T-cell (primary cell): ENCODE data around the gene CLEC4F. TPM values are rescaled to one million over a fixed set of nuclear protein-coding genes. Genes with fewer than 3 reads are reported as not detected.
"Not testable (repeated sequence)": the region's sequence is repeated elsewhere in the genome, so short reads cannot be mapped to it uniquely, and the experiment has no call there.

Experiments
- ATAC-seq, 4 experiments: fragments of 200-7000 bp in 3 of 4; fragments of 150-1000 bp in 1 of 4; cut with Tn5 transposase; replicated peaks in 1 of 4; 1 replicate in 3 of 4; 2 replicates in 1 of 4; pipeline ENCODE4 v1.10.0; 2021; ENCODE audit warnings: moderate library complexity in 3 of 4, mild to moderate bottlenecking in 2 of 4, moderate number of reproducible peaks in 1 of 4
- CTCF ChIA-PET, 2 donors: fragments of 300-600 bp; sonication (Branson Sonifier 250); formaldehyde crosslinking; loops; one replicate each; lab custom pipeline; 2022; ENCODE audit warnings: antibody characterized with exemption in 2 of 2; lab: Charles Lee
- POLR2A ChIA-PET, 2 donors: fragments of 300-600 bp; sonication (Branson Sonifier 250); formaldehyde crosslinking; loops; one replicate each; lab custom pipeline; 2022; ENCODE audit warnings: antibody characterized with exemption in 2 of 2; lab: Charles Lee
- DNase-seq, 35 experiments: peaks; one replicate each; pipeline versions ENCODE4 v3.0.0 to v3.0.0-alpha.2; 2013 to 2023
- H3K27ac ChIP-seq: one replicate; pipeline ENCODE4 v1.5.1; 2013; ENCODE audit warnings: low read length
- H3K27me3 ChIP-seq, 2 experiments: replicated peaks in 1 of 2; 1 replicate in 1 of 2; 2 replicates in 1 of 2; pipeline versions ENCODE4 v1.6.1 to v1.7.0; 2013; ENCODE audit warnings: low read length in 1 of 2, mixed read lengths in 1 of 2; ENCODE audit not compliant: control insufficient read depth in 2 of 2, insufficient read depth in 2 of 2; ENCODE audit errors: extremely low read depth in 1 of 2
- H3K36me3 ChIP-seq, 2 donors: 1 replicate in 1 of 2; 2 replicates in 1 of 2; pipeline versions ENCODE4 v1.6.1 to v1.7.0; 2013; ENCODE audit warnings: low read length in 1 of 2; ENCODE audit not compliant: control insufficient read depth in 2 of 2, insufficient read depth in 1 of 2; ENCODE audit errors: extremely low read depth in 1 of 2
- H3K4me1 ChIP-seq, 2 experiments: 1 replicate in 1 of 2; 2 replicates in 1 of 2; pipeline versions ENCODE4 v1.6.1 to v1.7.0; 2013; ENCODE audit warnings: low read length in 2 of 2, mixed read lengths in 1 of 2; ENCODE audit not compliant: insufficient read depth in 2 of 2, control insufficient read depth in 1 of 2; ENCODE audit errors: extremely low read depth in 1 of 2
- H3K4me3 ChIP-seq, 2 donors: 1 replicate in 1 of 2; 2 replicates in 1 of 2; pipeline versions ENCODE4 v1.5.1 to v1.7.0; 2013; ENCODE audit warnings: mild to moderate bottlenecking in 2 of 2, low read length in 1 of 2, moderate library complexity in 1 of 2; ENCODE audit not compliant: control insufficient read depth in 1 of 2; ENCODE audit errors: extremely low read depth in 1 of 2
- H3K9me3 ChIP-seq: 2 replicates; pipeline ENCODE4 v1.7.0; 2013
- H3K27ac Mint-ChIP-seq, 2 donors: one replicate each; pipeline ENCODE4 v1.8.0; 2020 to 2021; ENCODE audit warnings: mild to moderate bottlenecking in 2 of 2, mixed read lengths in 2 of 2
- H3K27me3 Mint-ChIP-seq, 2 donors: one replicate each; pipeline ENCODE4 v1.8.0; 2021 to 2022; ENCODE audit warnings: mixed read lengths in 2 of 2
- H3K36me3 Mint-ChIP-seq: one replicate; pipeline ENCODE4 v1.8.0; 2021; ENCODE audit warnings: mixed read lengths
- H3K4me1 Mint-ChIP-seq, 3 donors: one replicate each; pipeline ENCODE4 v1.8.0; 2020 to 2022; ENCODE audit warnings: mixed read lengths in 3 of 3, mild to moderate bottlenecking in 1 of 3
- H3K4me3 Mint-ChIP-seq, 3 donors: one replicate each; pipeline ENCODE4 v1.8.0; 2020 to 2022; ENCODE audit warnings: mild to moderate bottlenecking in 3 of 3, mixed read lengths in 3 of 3, moderate library complexity in 3 of 3
- H3K9me3 Mint-ChIP-seq, 3 donors: one replicate each; pipeline ENCODE4 v1.8.0; 2020 to 2022; ENCODE audit warnings: mixed read lengths in 3 of 3
- WGBS: methylation state at CpG from one replicate; pipeline ENCODE4 v1.1.5; 2013; ENCODE audit warnings: missing lambda C conversion rate; ENCODE audit not compliant: insufficient coverage; 5-methylcytosine and 5-hydroxymethylcytosine counted together
- total RNA-seq, 35 experiments: library from RNA in 6 of 35; stranded (reverse) in 6 of 35; fragments of 120-200 nt in 1 of 35; gene quantifications; one replicate each; pipeline versions ENCODE4 v1.2.1 to v1.2.4 and lab custom pipeline; 2013 to 2026

CLEC4F gene
- total RNA-seq, 5 donors from 2014 or later (not counting 1 experiment from before 2014, with no cell fraction given) = not detected

GRCh38 chr2:70806013-70806412, 14.4 kb downstream of the CLEC4F start:
- no peak for ATAC-seq
- Histone ChIP-seq H3K27me3 (peaks cover 0 to 10% of the 10 kb centered on the region in 2 experiments), H3K9me3 (no peaks in the 10 kb centered on the region), H3K36me3 (no peaks in the 10 kb centered on the region), H3K4me1 (no peaks in the 10 kb centered on the region), H3K27ac (no peak overlapping the region), H3K4me3 (no peak overlapping the region)
- Mint-ChIP-seq H3K27ac (no peak overlapping the region), H3K4me1 (no peaks in the 10 kb centered on the region), H3K9me3 (no peaks in the 10 kb centered on the region), H3K4me3 (no peak overlapping the region), H3K27me3 (peaks cover 5 to 11% of the 10 kb centered on the region in 2 donors), H3K36me3 (no peaks in the 10 kb centered on the region)
- POLR2A ChIA-PET = interaction anchor here in 1 of 2 donors (0.7 kb wide), 1 partner anchor 9 kb away, joined by 3 read pairs; no protein-coding TSS in a partner anchor
- no CpG with 5 or more reads among the region's 5 CpGs for WGBS
- no peak for DNase-seq
- CTCF ChIA-PET = interaction anchor here in 1 of 2 donors (0.7 kb wide), 1 partner anchor 9 kb away, joined by 3 read pairs; no protein-coding TSS in a partner anchor

GRCh38 chr2:70801607-70802263, 18.7 kb downstream of the CLEC4F start:
- Mint-ChIP-seq H3K9me3 (peaks cover 0 to 8% (median 2%) of the 10 kb centered on the region in 3 donors), H3K4me3 (no peak overlapping the region), H3K27ac (no peak overlapping the region), H3K4me1 (no peaks in the 10 kb centered on the region), H3K36me3 (no peaks in the 10 kb centered on the region), H3K27me3 (peaks cover 17 to 20% of the 10 kb centered on the region in 2 donors)
- H3K4me3 ChIP-seq = no peak overlapping the region
- 94% methylated on average over 5 of the region's 10 CpGs for WGBS
- CTCF ChIA-PET = no interaction called here
- H3K4me1 ChIP-seq = no peaks in the 10 kb centered on the region
- ATAC-seq (no peak), DNase-seq (no peak)
- no peaks in the 10 kb centered on the region for H3K36me3 ChIP-seq
- POLR2A ChIA-PET = no interaction called here
- peaks cover 0 to 16% of the 10 kb centered on the region in 2 experiments for H3K27me3 ChIP-seq
- no peaks in the 10 kb centered on the region for H3K9me3 ChIP-seq
- no peak overlapping the region for H3K27ac ChIP-seq

GRCh38 chr2:70799706-70800105, 20.7 kb downstream of the CLEC4F start:
- ChIA-PET POLR2A (no interaction called here), CTCF (no interaction called here)
- Mint-ChIP-seq H3K36me3 (no peaks in the 10 kb centered on the region), H3K27me3 (peaks cover 15 to 21% of the 10 kb centered on the region in 2 donors), H3K9me3 (peaks cover 0 to 8% (median 2%) of the 10 kb centered on the region in 3 donors), H3K4me1 (no peaks in the 10 kb centered on the region), H3K27ac (no peak overlapping the region), H3K4me3 (no peak overlapping the region)
- Histone ChIP-seq H3K27me3 (peaks cover 6 to 17% of the 10 kb centered on the region in 2 experiments), H3K9me3 (no peaks in the 10 kb centered on the region), H3K36me3 (no peaks in the 10 kb centered on the region), H3K27ac (no peak overlapping the region), H3K4me3 (no peak overlapping the region), H3K4me1 (no peaks in the 10 kb centered on the region)
- 100% methylated on average over 1 of the region's 2 CpGs for WGBS
- DNase-seq (no peak), ATAC-seq (no peak)

- CTCF ChIA-PET = interaction anchor here in 1 of 2 donors (0.5 kb wide), 1 partner anchor 29 kb away, joined by 3 read pairs; no protein-coding TSS in a partner anchor
- H3K27ac ChIP-seq, H3K36me3 ChIP-seq, H3K4me1 ChIP-seq, ATAC-seq, H3K36me3 Mint-ChIP-seq, H3K4me3 Mint-ChIP-seq, H3K9me3 ChIP-seq, H3K9me3 Mint-ChIP-seq, DNase-seq, POLR2A ChIA-PET, H3K27ac Mint-ChIP-seq, H3K4me1 Mint-ChIP-seq, H3K4me3 ChIP-seq: not testable (repeated sequence)
- H3K27me3 ChIP-seq = peaks cover 9 to 16% of the 10 kb centered on the region in 2 experiments
- H3K27me3 Mint-ChIP-seq = peaks cover 22 to 33% of the 10 kb centered on the region in 2 donors
- no CpG with 5 or more reads among the region's 3 CpGs for WGBS
Measured at GRCh38 chr2:70797996-70798395, 22.4 kb downstream of the CLEC4F start.

- H3K36me3 Mint-ChIP-seq = no peaks in the 10 kb centered on the region
- no peaks in the 10 kb centered on the region for H3K4me1 Mint-ChIP-seq
- no peaks in the 10 kb centered on the region for H3K36me3 ChIP-seq
- H3K9me3 ChIP-seq = no peaks in the 10 kb centered on the region
- no peak overlapping the region for H3K4me3 Mint-ChIP-seq
- H3K27ac ChIP-seq = no peak overlapping the region
- ChIA-PET POLR2A (no interaction called here), CTCF (interaction anchor here (0.5 to 0.8 kb wide), 3 partner anchors 9 to 145 kb away, joined by 3 read pairs; no protein-coding TSS in a partner anchor)
- H3K4me3 ChIP-seq = no peak overlapping the region
- H3K27me3 ChIP-seq = peaks cover 11 to 14% of the 10 kb centered on the region in 2 experiments
- peaks cover 0 to 8% (median 2%) of the 10 kb centered on the region in 3 donors for H3K9me3 Mint-ChIP-seq
- no peaks in the 10 kb centered on the region for H3K4me1 ChIP-seq
- no peak overlapping the region for H3K27ac Mint-ChIP-seq
- ATAC-seq (no peak), DNase-seq (no peak)
- WGBS = 0% methylated on average over 1 of the region's 2 CpGs
- H3K27me3 Mint-ChIP-seq = peaks cover 25 to 36% of the 10 kb centered on the region in 2 donors
Measured at GRCh38 chr2:70797506-70797905, 22.9 kb downstream of the CLEC4F start.

GRCh38 chr2:70796262-70796661, 24.1 kb downstream of the CLEC4F start:
- no peak for DNase-seq
- Histone ChIP-seq H3K4me3 (no peak overlapping the region), H3K27me3 (peaks cover 11 to 18% of the 10 kb centered on the region in 2 experiments), H3K36me3 (no peaks in the 10 kb centered on the region), H3K9me3 (no peaks in the 10 kb centered on the region), H3K4me1 (no peaks in the 10 kb centered on the region), H3K27ac (no peak overlapping the region)
- ATAC-seq = no peak
- Mint-ChIP-seq H3K36me3 (no peaks in the 10 kb centered on the region), H3K4me1 (no peaks in the 10 kb centered on the region), H3K27ac (no peak overlapping the region), H3K27me3 (peaks cover 35 to 45% of the 10 kb centered on the region in 2 donors), H3K4me3 (no peak overlapping the region), H3K9me3 (peaks cover 0 to 8% (median 2%) of the 10 kb centered on the region in 3 donors)
- CTCF ChIA-PET = no interaction called here
- no CpG with 5 or more reads among the region's 1 CpG for WGBS
- POLR2A ChIA-PET = no interaction called here
